ENCODE measurements around the gene ZBTB4. TPM values are rescaled to one million over a fixed set of nuclear protein-coding genes. Genes with fewer than 3 reads are reported as not detected.
"Not testable (repeated sequence)": the region's sequence is repeated elsewhere in the genome, so short reads cannot be mapped to it uniquely, and the experiment has no call there.

ZBTB4 gene
- total and polyA plus RNA-seq, 12 donors: 17.8 to 80.1 (median 68.2) TPM

GRCh38 chr17:7476494-7476893, 2.9 kb downstream of the ZBTB4 start:
- peaks cover 28 to 82% (median 59%) of the 10 kb centered on the region in 9 donors for H3K4me1 ChIP-seq
- intact Hi-C loops (cut with DNase I): loop anchor here in 7 of 10 donors (2.0 to 5.0 kb wide), 5 partner anchors 34 to 211 kb away; partner anchors contain the start of genes FGF11 (in 4 of the 7), TMEM102 (in 3 of the 7), KCTD11 (in 1 of the 7) and TP53 (in 1 of the 7)
- H3K27me3 ChIP-seq: no peaks in the 10 kb centered on the region
- ATAC-seq: no peak
- peak overlapping the region in 9 of 10 donors; percentile 41 to 100 (median 100) for H3K27ac ChIP-seq
- no peaks in the 10 kb centered on the region for H3K9me3 ChIP-seq
- DNase-seq: no peak
- peaks cover 0 to 12% (median 0%) of the 10 kb centered on the region in 9 donors for H3K36me3 ChIP-seq
- H3K4me3 ChIP-seq: peak overlapping the region in 2 of 10 donors; percentile 67 to 98
- no peak for TF ChIP-seq CTCF (IDR thresholded peaks at IDR 0.05)
- WGBS, 2 donors: 28 to 33% methylated on average over 3 of the region's 3 CpGs

- Histone ChIP-seq H3K4me1 (peaks cover 28 to 84% (median 59%) of the 10 kb centered on the region in 9 donors), H3K9me3 (no peaks in the 10 kb centered on the region), H3K4me3 (peak overlapping the region in 1 of 10 donors; percentile 67), H3K36me3 (peaks cover 0 to 12% (median 0%) of the 10 kb centered on the region in 9 donors), H3K27me3 (no peaks in the 10 kb centered on the region), H3K27ac (peak overlapping the region; percentile 41 to 100 (median 100))
- intact Hi-C loops (cut with DNase I): loop anchor here in 7 of 10 donors (2.0 to 5.0 kb wide), 5 partner anchors 34 to 211 kb away; partner anchors contain the start of genes FGF11 (in 4 of the 7), TMEM102 (in 3 of the 7), KCTD11 (in 1 of the 7) and TP53 (in 1 of the 7)
- 38 to 44% methylated on average over 15 of the region's 15 CpGs for WGBS, 2 donors
- DNase-seq (peak; percentile 42 to 71), ATAC-seq (peak; percentile 21 to 72 (median 52))
- no peak for TF ChIP-seq CTCF (IDR thresholded peaks at IDR 0.05)
These were observed 3.5 kb downstream of the ZBTB4 start for GRCh38 chr17:7475764-7476422.

- WGBS, 2 donors: 88 to 95% methylated on average over 8 of the region's 8 CpGs
- intact Hi-C loops (cut with DNase I): loop anchor here in 6 of 10 donors (5.0 kb wide), 4 partner anchors 32 to 213 kb away; partner anchors contain the start of genes FGF11 (in 3 of the 6), TMEM102 (in 3 of the 6), KCTD11 (in 1 of the 6) and TP53 (in 1 of the 6)
- H3K27me3 ChIP-seq, DNase-seq, H3K4me3 ChIP-seq, ATAC-seq, H3K9me3 ChIP-seq: not testable (repeated sequence)
- Histone ChIP-seq H3K27ac (peak overlapping the region in 8 of 10 donors; percentile 18 to 100 (median 100)), H3K4me1 (peaks cover 31 to 84% (median 61%) of the 10 kb centered on the region in 9 donors), H3K36me3 (peaks cover 0 to 12% (median 0%) of the 10 kb centered on the region in 9 donors)
These were observed 4.7 kb downstream of the ZBTB4 start for GRCh38 chr17:7474767-7475166.

- no peak for TF ChIP-seq CTCF (IDR thresholded peaks at IDR 0.05)
- H3K27me3 ChIP-seq: no peaks in the 10 kb centered on the region
- intact Hi-C loops (cut with DNase I): no loop called here
- H3K4me1 ChIP-seq: peaks cover 23 to 91% (median 65%) of the 10 kb centered on the region in 9 donors
- no peak for ATAC-seq
- peak overlapping the region in 4 of 10 donors; percentile 2 to 63 (median 40) for H3K27ac ChIP-seq
- no peak for DNase-seq
- H3K4me3 ChIP-seq: no peak overlapping the region
- WGBS, 2 donors: 83 to 84% methylated on average over 2 of the region's 2 CpGs
- peaks cover 0 to 22% (median 0%) of the 10 kb centered on the region in 9 donors for H3K36me3 ChIP-seq
- no peaks in the 10 kb centered on the region for H3K9me3 ChIP-seq
These were observed 7.7 kb downstream of the ZBTB4 start for GRCh38 chr17:7471729-7472128.

GRCh38 chr17:7470457-7470973, 8.9 kb downstream of the ZBTB4 start:
- H3K9me3 ChIP-seq; intact Hi-C loops (cut with DNase I); ATAC-seq; H3K27me3 ChIP-seq; H3K4me3 ChIP-seq; DNase-seq: not testable (repeated sequence)
- Histone ChIP-seq H3K27ac (peak overlapping the region in 4 of 10 donors; percentile 8 to 63 (median 45)), H3K4me1 (peaks cover 18 to 89% (median 64%) of the 10 kb centered on the region in 9 donors), H3K36me3 (peaks cover 0 to 35% (median 0%) of the 10 kb centered on the region in 9 donors)
- 67 to 70% methylated on average over 8 of the region's 8 CpGs for WGBS, 2 donors

- DNase-seq; H3K27me3 ChIP-seq; ATAC-seq; H3K4me3 ChIP-seq; H3K9me3 ChIP-seq; intact Hi-C loops (cut with DNase I): not testable (repeated sequence)
- H3K36me3 ChIP-seq: peaks cover 0 to 36% (median 0%) of the 10 kb centered on the region in 9 donors
- peak overlapping the region in 3 of 10 donors; percentile 0 to 82 (median 13) for H3K27ac ChIP-seq
- peaks cover 14 to 83% (median 60%) of the 10 kb centered on the region in 9 donors for H3K4me1 ChIP-seq
- 92 to 93% methylated on average over 12 of the region's 12 CpGs for WGBS, 2 donors
These were observed 9.6 kb downstream of the ZBTB4 start for GRCh38 chr17:7469843-7470242.

Data from heart right ventricle (tissue), 16 donors.